Hypothalamus (tissue), 51 donors: ENCODE data around the gene SLC39A11.
"Not testable (repeated sequence)": the region's sequence is repeated elsewhere in the genome, so short reads cannot be mapped to it uniquely, and the experiment has no call there.

Source experiments
- DNase-seq, 51 donors: peaks; one replicate each; lab custom pipeline; 2025; lab: John Stamatoyannopoulos, UW

The SLC39A11 gene

DNA sequence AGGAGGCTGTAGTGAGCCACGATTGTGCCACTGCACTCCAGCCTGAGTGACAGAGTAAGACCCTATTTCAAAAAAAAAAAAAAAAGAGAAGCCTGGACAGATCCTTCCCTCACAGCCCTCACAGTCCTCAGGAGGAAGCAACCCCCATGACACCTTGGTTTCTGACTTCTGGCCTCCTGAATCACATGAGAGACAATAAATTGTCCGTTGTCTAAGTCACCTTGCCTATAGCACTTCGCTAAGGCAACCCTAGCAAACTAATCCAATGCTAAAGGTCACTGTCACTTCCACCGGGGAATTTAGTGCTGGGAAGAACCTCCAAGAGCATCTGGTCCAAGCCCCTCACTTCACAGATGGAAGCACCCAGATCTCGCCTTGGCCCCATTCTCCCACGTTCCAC lies 18.9 kb upstream of the SLC39A11 start:
- no peak for DNase-seq

DNA sequence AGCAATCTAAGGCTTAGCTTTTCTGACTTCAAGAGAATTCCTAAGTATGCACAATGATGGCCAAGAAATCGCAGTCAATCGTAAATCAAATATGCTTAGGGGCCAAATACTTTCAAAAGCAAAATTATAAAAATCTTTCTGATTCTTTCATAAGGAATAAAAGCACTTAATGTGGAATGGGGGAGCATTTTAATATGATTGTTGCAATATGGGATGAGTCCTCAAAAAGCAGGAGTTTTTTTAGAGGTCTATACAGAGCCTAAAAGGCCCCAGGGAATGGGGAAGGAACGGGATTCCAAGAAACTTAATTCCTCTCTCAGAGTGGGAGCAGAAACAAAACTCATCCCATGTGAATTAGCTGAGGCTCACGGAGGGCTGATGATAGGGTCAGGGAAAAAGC lies 14.7 kb upstream of the SLC39A11 start:
- DNase-seq = no peak

GRCh38 chr17:73105431-73105830 lies 12.9 kb upstream of the SLC39A11 start:
- no peak for DNase-seq

DNA sequence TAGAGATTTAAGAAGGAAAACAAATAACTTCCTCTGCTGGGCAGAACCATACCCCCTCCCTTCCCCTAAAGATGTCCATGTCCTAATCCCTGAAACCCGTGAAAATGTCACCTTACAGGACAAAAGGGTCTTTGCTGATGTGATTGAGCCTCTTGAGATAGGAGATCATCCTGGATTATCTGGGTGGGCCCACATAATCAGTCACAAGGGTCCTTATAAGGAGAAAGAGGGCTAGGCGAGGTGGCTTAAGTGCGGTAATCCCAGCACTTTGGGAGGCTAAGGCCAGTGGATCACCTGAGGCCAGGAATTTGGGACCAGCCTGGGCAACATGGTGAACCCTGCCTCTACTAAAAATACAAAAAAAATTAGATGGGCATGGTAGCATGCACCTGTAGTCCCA lies 12.0 kb upstream of the SLC39A11 start:
- no peak for DNase-seq

DNA sequence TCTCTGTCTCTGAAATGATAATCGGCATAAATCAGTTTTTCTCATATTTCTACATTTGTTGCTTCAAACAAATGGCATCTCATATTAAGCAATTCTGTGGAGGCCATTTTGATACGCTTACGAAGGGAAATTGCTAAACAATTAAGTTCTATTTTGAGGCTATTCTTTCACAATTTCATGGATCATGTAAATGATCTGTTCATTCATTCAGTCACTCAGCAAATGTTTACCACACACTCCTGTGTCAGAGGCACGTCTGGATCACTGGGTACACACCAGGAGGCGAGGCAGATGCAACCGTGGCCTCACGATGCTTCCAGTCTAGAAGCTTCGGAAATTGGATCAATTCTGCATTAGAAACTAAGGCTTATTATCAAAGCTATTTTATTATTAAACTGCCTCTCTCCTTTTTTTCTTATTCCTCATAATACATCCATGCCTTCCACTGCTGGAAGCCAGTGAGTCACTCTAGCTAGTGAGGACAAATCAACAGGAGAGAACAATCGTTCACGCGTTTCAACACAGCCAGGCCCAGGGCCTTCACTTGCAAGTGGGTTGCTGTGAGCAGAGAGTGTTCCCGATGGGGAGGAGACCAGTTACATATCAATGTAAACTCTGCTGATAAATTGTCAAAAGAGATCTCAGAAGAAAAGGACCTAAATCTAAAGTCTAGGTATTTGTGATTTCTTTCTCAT lies 11.3 kb upstream of the SLC39A11 start:
- peak in 1 of 51 donors; percentile 24 for DNase-seq

DNA sequence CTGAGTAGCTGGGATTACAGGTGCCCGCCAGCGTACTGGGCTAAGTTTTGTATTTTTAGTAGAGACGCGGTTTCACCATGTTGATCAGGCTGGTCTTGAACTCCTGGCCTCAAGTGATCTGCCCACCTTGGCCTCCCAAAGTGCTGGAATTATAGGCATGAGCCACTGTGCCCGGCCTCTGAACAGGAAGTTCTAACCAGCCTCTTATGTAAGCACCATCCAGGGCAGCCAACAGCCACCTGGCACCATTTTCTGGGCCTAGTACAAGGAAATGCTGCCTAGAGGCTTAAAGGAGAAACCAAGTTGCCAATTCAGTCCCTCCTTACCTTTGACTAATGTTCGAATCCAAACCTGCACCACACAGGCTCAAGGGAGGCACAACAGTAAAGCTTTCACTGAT lies 8.5 kb upstream of the SLC39A11 start:
- DNase-seq = peak in 1 of 51 donors; percentile 6

DNA sequence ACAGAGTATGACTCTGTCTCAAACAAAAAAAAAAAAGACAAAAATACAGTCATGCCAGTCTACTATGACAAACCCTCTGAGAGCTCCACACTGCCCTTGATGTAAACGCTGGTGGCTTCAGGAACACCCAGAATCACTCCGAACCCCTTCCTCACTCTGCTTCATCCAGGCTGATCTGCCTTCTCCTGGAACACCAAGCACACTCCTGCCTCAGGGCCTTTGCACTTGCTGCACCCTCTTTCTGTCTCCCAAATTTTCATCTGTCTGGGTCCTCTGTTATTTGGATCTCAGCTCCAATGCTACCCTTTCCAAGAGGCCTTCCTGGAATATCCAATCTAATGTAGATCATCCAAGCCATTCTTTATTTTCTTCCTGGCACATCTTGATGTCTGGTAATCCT lies 7.9 kb upstream of the SLC39A11 start:
- no peak for DNase-seq

GRCh38 chr17:73099511-73099910 lies 7.0 kb upstream of the SLC39A11 start:
- DNase-seq = no peak

GRCh38 chr17:73098919-73099318 lies 6.4 kb upstream of the SLC39A11 start:
- DNase-seq = no peak

DNA sequence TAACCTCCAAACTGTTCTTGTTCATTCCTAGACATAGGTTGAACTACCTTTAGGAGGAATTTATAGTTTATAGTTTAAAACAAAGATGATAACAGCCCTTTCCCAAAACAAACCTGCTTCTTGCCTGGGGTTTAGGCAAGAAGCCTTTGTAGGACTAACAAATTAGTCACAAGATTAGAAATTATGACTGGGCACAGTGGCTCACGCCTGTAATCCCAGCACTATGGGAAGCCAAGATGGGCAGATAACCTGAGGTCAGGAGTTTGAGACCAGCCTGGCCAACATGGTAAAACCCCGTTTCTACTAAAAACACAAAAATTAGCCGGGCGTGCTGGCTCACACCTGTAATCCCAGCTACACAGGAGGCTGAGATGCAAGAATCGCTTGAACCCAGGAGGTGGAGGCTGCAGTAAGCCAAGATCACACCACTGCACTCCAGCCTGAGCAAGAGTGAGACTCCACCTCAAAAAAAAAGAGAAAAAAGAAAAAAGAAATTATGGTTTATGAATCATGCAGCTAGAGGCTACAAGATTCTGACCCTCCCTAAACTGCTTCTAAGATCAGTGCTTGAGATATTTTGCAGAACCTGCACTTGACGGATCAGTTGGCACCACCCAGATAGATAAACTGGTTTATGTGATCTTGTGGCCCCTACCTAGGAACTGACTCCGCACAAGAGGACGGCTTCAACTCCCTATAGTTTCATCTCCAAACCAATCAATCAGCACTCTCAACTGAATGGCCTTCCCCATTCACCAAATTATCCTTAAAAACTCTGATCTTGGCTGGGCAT lies 5.7 kb upstream of the SLC39A11 start:
- not testable (repeated sequence) for DNase-seq

GRCh38 chr17:73096866-73097265 lies 4.4 kb upstream of the SLC39A11 start:
- DNase-seq = no peak

- DNase-seq = no peak
These were observed 3.7 kb upstream of the SLC39A11 start for GRCh38 chr17:73096211-73096610.

DNA sequence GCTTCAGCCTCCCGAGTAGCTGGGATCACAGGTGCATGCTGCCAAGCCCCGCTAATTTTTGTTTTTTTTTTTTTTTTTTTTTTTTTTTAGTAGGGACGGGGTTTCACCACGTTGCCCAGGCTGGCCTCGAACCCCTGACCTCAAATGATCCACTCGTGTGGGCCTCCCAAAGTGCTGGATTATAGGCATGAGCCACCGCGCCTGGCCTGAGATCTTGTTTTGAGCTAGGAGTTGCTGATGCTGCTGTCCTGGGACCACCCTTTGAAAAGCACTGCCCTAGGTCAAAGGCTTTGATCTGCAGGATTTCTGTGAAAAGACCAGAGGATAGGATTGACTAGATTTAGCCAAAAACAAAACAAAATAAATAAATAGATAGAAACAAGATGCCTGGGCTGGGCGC lies 798 bp upstream of the SLC39A11 start:
- DNase-seq = no peak

DNA sequence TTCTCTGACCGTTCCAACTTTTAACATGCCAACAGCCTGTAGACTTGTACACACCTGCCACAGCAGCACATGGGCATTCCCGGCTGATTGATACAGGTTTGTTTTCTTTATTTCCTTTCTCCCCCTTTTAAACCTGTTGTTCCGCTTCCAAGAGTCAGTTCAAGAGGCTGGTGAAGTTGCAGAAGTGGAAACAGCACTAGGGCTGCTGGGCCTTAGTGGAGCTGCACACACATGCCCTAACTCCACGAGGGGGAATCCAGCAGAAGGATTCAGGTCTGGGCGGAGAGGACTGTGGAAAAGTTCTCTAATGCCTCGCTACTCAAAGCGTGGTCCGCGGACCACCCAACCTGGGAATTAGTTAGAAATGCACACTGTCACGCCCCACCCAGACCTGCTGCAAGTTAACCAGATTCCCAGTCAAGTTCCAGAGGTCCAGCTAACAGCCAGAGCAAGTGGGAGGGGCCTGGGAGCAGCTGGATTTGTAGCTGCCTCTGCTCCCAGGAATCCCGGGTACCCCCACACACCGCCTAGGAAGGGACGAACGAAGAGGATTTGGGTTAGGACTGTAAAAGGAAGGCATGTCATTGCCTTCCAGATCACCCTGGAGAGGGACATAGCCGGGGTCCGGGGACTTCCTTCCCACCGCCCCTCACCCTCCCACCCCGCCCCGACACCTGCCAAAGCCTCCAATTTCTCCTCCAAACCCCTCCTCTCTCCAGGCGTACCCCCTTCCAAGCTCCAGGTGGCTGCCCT lies 542 bp downstream of the SLC39A11 start:
- peak in 10 of 51 donors; percentile 25 to 72 (median 51) for DNase-seq

GRCh38 chr17:73091410-73091769 lies 1.1 kb downstream of the SLC39A11 start:
- DNase-seq = peak in 1 of 51 donors; percentile 52

DNA sequence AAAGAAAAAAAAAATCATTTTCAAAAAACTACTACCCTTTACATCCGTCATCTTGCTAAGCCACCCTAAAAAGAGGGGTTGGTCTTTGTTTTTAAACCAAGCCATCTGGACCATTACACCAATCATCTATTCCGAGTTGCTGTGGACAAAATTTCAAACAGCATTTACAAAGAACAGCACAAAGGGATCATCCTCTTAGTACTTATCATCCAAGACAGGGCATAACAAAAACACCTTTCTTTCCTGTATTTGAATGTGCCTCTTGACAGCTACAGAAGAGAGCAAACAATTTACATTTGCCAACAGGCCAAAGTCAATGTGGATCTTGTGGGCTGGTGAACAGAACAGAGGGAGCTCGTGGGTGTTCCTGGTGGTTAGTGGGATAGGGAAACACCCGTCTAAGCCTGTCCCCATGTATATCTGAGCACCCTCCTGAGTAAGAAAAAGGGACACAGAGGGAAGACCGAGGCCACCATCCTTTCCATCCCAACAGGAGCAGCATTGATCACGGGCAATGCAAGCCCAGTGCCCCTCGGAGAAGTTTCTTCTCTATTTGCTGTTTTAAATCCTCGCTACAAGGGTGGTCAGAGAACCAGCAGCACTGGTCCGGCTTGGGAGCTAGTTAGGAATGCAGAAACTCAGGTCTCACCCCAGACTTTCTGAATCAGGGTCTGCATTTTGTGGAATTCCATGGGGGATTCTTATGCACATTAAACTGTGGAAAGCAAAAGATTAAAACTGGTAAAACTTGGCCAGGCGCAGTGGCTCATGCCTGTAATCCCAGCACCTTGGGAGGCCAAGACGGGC lies 1.9 kb downstream of the SLC39A11 start:
- peak in 4 of 51 donors; percentile 5 to 57 (median 23) for DNase-seq

DNA sequence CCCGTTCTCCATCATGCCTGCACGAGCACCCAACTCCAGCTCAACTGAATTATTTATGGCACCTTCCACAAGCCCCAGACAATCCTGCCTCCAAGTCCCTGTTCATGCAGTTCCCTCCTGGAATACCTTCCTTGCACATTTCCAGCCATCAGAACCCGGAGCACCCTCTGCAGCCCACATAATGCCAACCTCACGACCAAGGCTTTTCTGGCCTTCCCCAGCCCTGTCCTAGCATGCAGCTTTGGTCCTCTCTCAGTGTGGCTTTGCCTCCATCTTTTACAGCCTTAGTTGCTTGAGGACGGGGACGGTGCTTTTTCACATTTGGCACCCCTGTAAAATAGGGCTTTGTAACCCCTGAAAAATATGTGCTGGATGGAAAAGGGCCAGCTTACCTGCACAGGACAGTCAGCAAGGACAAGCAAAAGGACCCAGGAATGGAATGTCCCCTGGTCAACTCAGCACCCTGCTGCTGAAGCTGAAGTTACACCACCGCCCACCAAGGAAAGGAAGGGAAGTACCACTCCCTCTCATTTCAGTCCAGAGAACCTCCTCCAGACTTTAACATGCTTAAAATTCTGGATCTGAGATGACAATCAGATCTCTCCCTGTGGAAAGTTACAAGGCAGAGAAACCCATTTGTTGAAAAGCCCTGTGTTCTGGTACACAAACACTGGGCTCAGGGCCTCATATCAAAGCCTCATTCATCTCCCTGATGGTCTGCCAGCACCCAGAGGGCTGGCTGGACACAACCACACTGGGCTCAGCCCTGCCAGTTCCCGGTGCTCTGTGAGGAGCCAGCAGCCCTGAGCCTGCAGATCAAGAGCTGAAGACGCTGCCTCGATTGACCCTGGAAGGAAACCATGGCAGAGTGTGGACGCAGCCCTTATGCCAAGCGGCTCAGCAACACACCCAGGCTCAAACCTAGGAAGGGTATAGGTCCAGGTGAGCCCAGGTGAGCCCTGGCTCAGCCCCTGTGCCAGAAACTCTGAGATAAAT lies 2.9 kb downstream of the SLC39A11 start:
- DNase-seq = peak in 47 of 51 donors; percentile 18 to 96 (median 73)

DNA sequence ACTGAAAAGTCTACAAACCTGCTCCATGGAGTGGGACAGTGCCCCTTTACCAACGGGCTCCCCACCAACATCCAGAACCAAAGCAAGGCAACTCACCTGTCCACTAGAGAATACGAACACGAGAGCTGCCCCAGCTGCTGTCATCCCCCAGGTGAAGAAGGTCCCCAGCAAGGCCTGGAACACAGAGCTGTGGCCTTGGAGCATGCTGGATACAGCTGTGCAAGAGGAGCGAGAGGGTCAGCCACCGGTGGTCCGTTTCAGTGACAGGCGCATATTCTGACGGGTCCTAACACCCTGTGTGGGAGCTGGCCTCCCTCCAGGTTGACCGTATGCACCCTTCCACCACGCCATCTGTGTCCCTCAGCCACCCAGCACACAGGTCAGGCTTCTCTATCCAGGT lies 3.9 kb downstream of the SLC39A11 start:
- no peak for DNase-seq

GRCh38 chr17:73083432-73083831 lies 9.1 kb downstream of the SLC39A11 start:
- no peak for DNase-seq
